ENCODE measurements around the gene LINS1.
A peak's percentile ranks its signal among the peaks of the same experiment; 100 is the strongest.

Gene LINS1

GRCh38 chr15:100544946-100545345 lies 57.0 kb downstream of the LINS1 start:
- H3K27ac Mint-ChIP-seq = no peak overlapping the region
- DNase-seq (ENCODE audit: low spot score in 2 of 2) = no peak
- H3K36me3 Mint-ChIP-seq = peaks cover 4% of the 10 kb centered on the region
- no peaks in the 10 kb centered on the region for H3K4me1 Mint-ChIP-seq
- no peaks in the 10 kb centered on the region for H3K9me3 Mint-ChIP-seq
- H3K4me3 Mint-ChIP-seq = no peak overlapping the region
- ATAC-seq = no peak

GRCh38 chr15:100544338-100544841 lies 57.6 kb downstream of the LINS1 start:
- no peak for ATAC-seq
- Mint-ChIP-seq H3K4me3 (no peak overlapping the region), H3K9me3 (no peaks in the 10 kb centered on the region), H3K27ac (no peak overlapping the region), H3K36me3 (no peaks in the 10 kb centered on the region), H3K4me1 (no peaks in the 10 kb centered on the region)
- DNase-seq (ENCODE audit: low spot score in 2 of 2) = no peak

GRCh38 chr15:100542290-100542689 lies 59.7 kb downstream of the LINS1 start:
- Mint-ChIP-seq H3K36me3 (no peaks in the 10 kb centered on the region), H3K9me3 (peaks cover 5% of the 10 kb centered on the region), H3K4me1 (no peaks in the 10 kb centered on the region), H3K4me3 (no peak overlapping the region), H3K27ac (no peak overlapping the region)
- ATAC-seq = no peak
- no peak for DNase-seq (ENCODE audit: low spot score in 2 of 2)

- H3K36me3 Mint-ChIP-seq = no peaks in the 10 kb centered on the region
- H3K9me3 Mint-ChIP-seq = peaks cover 5% of the 10 kb centered on the region
- no peaks in the 10 kb centered on the region for H3K4me1 Mint-ChIP-seq
- no peak for DNase-seq (ENCODE audit: low spot score in 2 of 2)
- ATAC-seq = no peak
- no peak overlapping the region for H3K27ac Mint-ChIP-seq
- no peak overlapping the region for H3K4me3 Mint-ChIP-seq
Measured at GRCh38 chr15:100537331-100537730, 64.7 kb downstream of the LINS1 start.

GRCh38 chr15:100536733-100537132 lies 65.3 kb downstream of the LINS1 start:
- Mint-ChIP-seq H3K9me3 (peaks cover 5% of the 10 kb centered on the region), H3K27ac (no peak overlapping the region), H3K4me3 (no peak overlapping the region), H3K4me1 (no peaks in the 10 kb centered on the region), H3K36me3 (no peaks in the 10 kb centered on the region)
- ATAC-seq (no peak), DNase-seq (ENCODE audit: low spot score in 2 of 2) (no peak)

GRCh38 chr15:100533886-100534285 lies 68.1 kb downstream of the LINS1 start:
- DNase-seq (ENCODE audit: low spot score in 2 of 2) (no peak), ATAC-seq (no peak)
- H3K27ac Mint-ChIP-seq = no peak overlapping the region
- peaks cover under 1% of the 10 kb centered on the region for H3K9me3 Mint-ChIP-seq
- no peaks in the 10 kb centered on the region for H3K36me3 Mint-ChIP-seq
- H3K4me1 Mint-ChIP-seq = no peaks in the 10 kb centered on the region
- H3K4me3 Mint-ChIP-seq = no peak overlapping the region

- no peaks in the 10 kb centered on the region for H3K9me3 Mint-ChIP-seq
- H3K4me3 Mint-ChIP-seq = no peak overlapping the region
- no peak overlapping the region for H3K27ac Mint-ChIP-seq
- H3K36me3 Mint-ChIP-seq = no peaks in the 10 kb centered on the region
- ATAC-seq (no peak), DNase-seq (ENCODE audit: low spot score in 2 of 2) (no peak)
- no peaks in the 10 kb centered on the region for H3K4me1 Mint-ChIP-seq
Measured at GRCh38 chr15:100531823-100532327, 70.1 kb downstream of the LINS1 start.

- no peak overlapping the region for H3K27ac Mint-ChIP-seq
- ATAC-seq (no peak), DNase-seq (ENCODE audit: low spot score in 2 of 2) (no peak)
- no peaks in the 10 kb centered on the region for H3K9me3 Mint-ChIP-seq
- H3K4me3 Mint-ChIP-seq = no peak overlapping the region
- no peaks in the 10 kb centered on the region for H3K36me3 Mint-ChIP-seq
- H3K4me1 Mint-ChIP-seq = no peaks in the 10 kb centered on the region
Measured at GRCh38 chr15:100531204-100531603, 70.8 kb downstream of the LINS1 start.

- no peak for ATAC-seq
- no peaks in the 10 kb centered on the region for H3K4me1 Mint-ChIP-seq
- no peaks in the 10 kb centered on the region for H3K9me3 Mint-ChIP-seq
- H3K27ac Mint-ChIP-seq = no peak overlapping the region
- H3K4me3 Mint-ChIP-seq = no peak overlapping the region
- no peak for DNase-seq (ENCODE audit: low spot score in 2 of 2)
- no peaks in the 10 kb centered on the region for H3K36me3 Mint-ChIP-seq
Measured at GRCh38 chr15:100529556-100529955, 72.4 kb downstream of the LINS1 start.

GRCh38 chr15:100528833-100529428 lies 73.1 kb downstream of the LINS1 start, which contains the start of gene CERS3:
Gene CERS3, minus strand, starts transcription at chr15:100528950. Its CDS starts 27,101 bp downstream, at chr15:100501849.
- no peak for DNase-seq (ENCODE audit: low spot score in 2 of 2)
- ATAC-seq = no peak
- Mint-ChIP-seq H3K4me3 (no peak within 1 kb of the TSS), H3K4me1 (no peaks in the 10 kb centered on the region), H3K36me3 (no peaks in the 10 kb centered on the region), H3K27ac (no peak within 1 kb of the TSS), H3K9me3 (no peaks in the 10 kb centered on the region)

- Mint-ChIP-seq H3K4me3 (no peak overlapping the region), H3K36me3 (no peaks in the 10 kb centered on the region), H3K4me1 (peaks cover 3% of the 10 kb centered on the region), H3K27ac (no peak overlapping the region), H3K9me3 (no peaks in the 10 kb centered on the region)
- ATAC-seq (no peak), DNase-seq (ENCODE audit: low spot score in 2 of 2) (no peak)
Measured at GRCh38 chr15:100526027-100526481, 75.9 kb downstream of the LINS1 start.

- Mint-ChIP-seq H3K9me3 (no peaks in the 10 kb centered on the region), H3K27ac (no peak overlapping the region), H3K4me3 (no peak overlapping the region), H3K36me3 (no peaks in the 10 kb centered on the region), H3K4me1 (peaks cover 9% of the 10 kb centered on the region)
- ATAC-seq = no peak
- no peak for DNase-seq (ENCODE audit: low spot score in 2 of 2)
Measured at GRCh38 chr15:100525436-100525835, 76.5 kb downstream of the LINS1 start.

GRCh38 chr15:100524326-100524725 lies 77.7 kb downstream of the LINS1 start:
- no peaks in the 10 kb centered on the region for H3K36me3 Mint-ChIP-seq
- H3K9me3 Mint-ChIP-seq = no peaks in the 10 kb centered on the region
- ATAC-seq = no peak
- no peak for DNase-seq (ENCODE audit: low spot score in 2 of 2)
- no peak overlapping the region for H3K4me3 Mint-ChIP-seq
- peaks cover 14% of the 10 kb centered on the region for H3K4me1 Mint-ChIP-seq
- no peak overlapping the region for H3K27ac Mint-ChIP-seq

- no peaks in the 10 kb centered on the region for H3K36me3 Mint-ChIP-seq
Measured at GRCh38 chr15:100521907-100522306, 80.1 kb downstream of the LINS1 start.

GRCh38 chr15:100520132-100520921 lies 81.7 kb downstream of the LINS1 start:
- peak; percentile 56 for ATAC-seq
- Mint-ChIP-seq H3K4me3 (no peak overlapping the region), H3K27ac (peak overlapping the region; percentile 63), H3K36me3 (no peaks in the 10 kb centered on the region), H3K4me1 (peaks cover 14% of the 10 kb centered on the region), H3K9me3 (no peaks in the 10 kb centered on the region)
- DNase-seq (ENCODE audit: low spot score in 2 of 2) = no peak

More at GRCh38 chr15:100521907-100522306, 80.1 kb downstream of the LINS1 start:
- Mint-ChIP-seq H3K4me1 (peaks cover 14% of the 10 kb centered on the region), H3K9me3 (no peaks in the 10 kb centered on the region), H3K4me3 (no peak overlapping the region), H3K27ac (no peak overlapping the region)
- DNase-seq (ENCODE audit: low spot score in 2 of 2) (no peak), ATAC-seq (no peak)

- Mint-ChIP-seq H3K4me3 (no peak overlapping the region), H3K36me3 (no peaks in the 10 kb centered on the region), H3K27ac (no peak overlapping the region), H3K4me1 (peaks cover 14% of the 10 kb centered on the region), H3K9me3 (no peaks in the 10 kb centered on the region)
- no peak for ATAC-seq
- DNase-seq (ENCODE audit: low spot score in 2 of 2) = no peak
Measured at GRCh38 chr15:100517846-100518245, 84.1 kb downstream of the LINS1 start.

Data from stimulated activated effector memory CD8-positive, alpha-beta T cell treated with anti-CD3 and anti-CD28 coated beads, Interleukin-12 subunit alpha, Interleukin-12 subunit beta, amount 100 ng/mL, for 72 hours (primary cell).